ENCODE results near the gene HTATSF1.

Gene HTATSF1

DNA sequence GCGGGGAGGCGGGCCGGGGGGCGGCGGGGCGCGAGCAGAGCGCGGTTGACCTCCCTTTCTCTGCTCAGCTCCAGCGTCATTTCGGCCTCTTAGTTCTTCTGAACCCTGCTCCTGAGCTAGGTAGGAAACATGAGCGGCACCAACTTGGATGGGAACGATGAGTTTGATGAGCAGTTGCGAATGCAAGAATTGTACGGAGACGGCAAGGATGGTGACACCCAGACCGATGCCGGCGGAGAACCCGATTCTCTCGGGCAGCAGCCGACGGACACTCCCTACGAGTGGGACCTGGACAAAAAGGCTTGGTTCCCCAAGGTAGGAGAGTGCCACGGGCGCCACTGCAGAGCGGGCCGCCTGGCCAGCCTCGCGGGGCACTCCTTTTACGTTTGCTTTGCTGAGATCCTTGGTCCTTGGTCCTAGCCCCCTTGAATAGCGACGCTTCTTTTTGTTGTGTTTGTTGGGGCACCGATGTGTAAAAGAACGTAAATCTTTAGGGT is at the start of gene HTATSF1:
Gene HTATSF1 (plus strand): TSS at position 37 of the 497 bp plus-strand sequence. CDS start 93 bp downstream, at position 130.
- no peak for DNase-seq

- DNase-seq: no peak
Observed at GRCh38 chrX:136447968-136448367, 49.4 kb upstream of the HTATSF1 start.

DNA sequence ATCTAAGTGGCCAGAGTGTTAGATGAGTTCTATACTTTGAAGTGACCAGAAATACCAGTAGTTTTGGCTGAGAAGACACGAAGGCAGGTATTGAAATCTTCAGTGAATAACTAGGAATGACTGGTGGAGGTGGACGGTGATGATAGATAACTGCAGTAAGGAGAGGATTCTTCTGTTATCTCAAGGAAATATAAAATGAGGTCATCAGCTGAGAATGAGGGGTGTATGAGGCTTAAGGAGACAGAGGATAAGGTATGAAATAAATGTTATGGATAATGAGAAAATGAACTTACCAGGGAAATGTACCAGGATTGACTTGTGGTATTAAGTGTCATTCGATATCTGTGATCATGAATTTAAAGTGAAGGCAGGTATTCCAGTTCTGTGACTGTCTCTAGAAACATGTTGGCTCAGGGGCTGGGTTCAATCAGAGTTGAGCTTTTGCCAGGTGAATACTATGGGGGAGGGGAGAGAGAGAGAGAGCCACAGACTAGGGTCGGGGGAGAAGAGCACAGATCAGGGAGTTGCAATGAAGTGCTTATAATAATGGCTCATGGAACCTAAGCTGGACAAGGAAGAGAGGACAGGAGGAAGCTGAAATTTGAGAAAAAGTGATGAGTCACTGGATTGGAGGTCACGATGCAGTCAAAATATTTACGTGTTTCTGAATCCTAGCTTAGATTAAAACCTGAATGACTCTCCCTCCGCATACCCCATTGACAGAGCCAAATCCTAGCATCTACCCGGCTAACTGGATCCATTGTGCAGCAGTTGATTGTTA is 47.2 kb upstream of the HTATSF1 start:
- no peak for DNase-seq

DNA sequence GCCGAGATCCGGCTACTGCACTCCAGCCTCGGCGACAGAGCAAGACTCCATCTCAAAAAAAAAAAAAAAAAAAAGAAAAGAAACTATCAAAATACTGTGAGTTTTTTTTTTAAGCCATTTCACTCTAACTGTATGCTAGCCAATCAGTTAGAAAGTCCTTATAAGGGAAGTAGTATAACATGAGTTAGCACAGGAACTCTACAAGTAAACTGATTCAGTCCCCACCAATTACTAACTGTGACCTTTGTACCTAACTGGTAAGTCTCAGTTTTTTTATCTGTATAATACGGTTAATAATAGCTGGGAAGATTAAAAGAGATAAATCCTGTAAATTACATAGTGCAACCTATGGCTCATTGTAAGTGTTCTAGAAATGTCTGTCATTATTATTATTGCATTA is 44.8 kb upstream of the HTATSF1 start:
- no peak for DNase-seq

- no peak for DNase-seq
Observed at GRCh38 chrX:136453114-136453513, 44.3 kb upstream of the HTATSF1 start.

DNA sequence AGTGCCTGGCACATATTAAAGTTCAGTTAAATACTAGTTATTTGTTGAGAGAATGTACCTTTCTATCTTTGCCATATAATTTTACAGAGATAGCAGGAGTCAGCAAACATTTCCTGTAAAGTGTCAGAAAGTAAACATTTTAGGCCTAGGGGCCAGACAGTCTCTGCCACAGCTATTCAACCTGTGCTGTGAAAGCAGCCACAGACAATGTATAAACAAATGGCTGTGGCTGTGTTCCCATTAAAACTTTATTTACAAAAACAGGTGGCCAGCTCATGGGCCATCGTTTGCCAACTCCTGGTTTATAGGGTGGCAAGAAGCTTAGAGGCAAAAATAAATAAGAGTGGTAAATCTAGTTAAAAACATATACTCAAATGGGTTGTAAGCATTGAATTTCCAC is 43.6 kb upstream of the HTATSF1 start:
- DNase-seq: peak; percentile 6

- no peak for DNase-seq
Observed at GRCh38 chrX:136456133-136456532, 41.3 kb upstream of the HTATSF1 start.

- peak; percentile 19 for DNase-seq
Observed at GRCh38 chrX:136457303-136457917, 40.0 kb upstream of the HTATSF1 start.

DNA sequence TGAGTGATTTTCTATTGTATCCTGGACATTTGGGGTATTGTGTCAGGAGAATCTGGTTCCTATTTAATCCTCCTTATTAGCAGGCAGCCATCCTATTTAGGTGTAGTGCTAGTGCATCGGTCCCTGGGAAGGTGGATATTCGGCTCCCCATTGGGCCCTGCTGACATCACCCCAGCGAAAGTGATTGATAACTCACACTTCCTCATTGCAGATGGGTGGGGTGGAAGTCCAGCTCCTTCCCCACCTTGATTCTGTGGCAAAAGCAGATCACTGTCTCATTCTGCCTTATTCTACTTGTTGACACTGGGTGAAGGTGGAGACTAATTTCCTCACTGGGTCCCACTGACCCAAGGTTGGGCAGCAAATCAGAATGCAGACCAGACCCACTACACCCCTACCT is 32.8 kb upstream of the HTATSF1 start:
- DNase-seq: no peak

DNA sequence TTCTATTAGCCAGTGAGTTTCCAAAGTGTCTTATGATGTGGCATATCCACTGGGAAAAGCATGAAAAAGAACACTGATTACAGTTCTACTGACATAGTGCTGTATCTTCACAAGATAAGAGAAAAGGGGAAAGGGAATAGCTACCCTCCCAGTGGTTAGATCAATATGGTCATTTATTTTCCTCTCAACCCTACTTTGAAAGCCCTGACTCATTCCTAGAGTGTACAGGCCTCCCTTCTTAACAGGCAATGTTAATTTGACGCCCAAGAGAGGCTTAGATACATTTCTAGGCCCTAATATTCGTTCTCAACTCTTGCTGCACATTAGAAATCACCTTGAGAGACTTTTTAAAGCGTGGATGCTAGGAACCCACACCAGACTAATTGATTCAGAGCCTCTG is 30.1 kb upstream of the HTATSF1 start:
- no peak for DNase-seq

DNA sequence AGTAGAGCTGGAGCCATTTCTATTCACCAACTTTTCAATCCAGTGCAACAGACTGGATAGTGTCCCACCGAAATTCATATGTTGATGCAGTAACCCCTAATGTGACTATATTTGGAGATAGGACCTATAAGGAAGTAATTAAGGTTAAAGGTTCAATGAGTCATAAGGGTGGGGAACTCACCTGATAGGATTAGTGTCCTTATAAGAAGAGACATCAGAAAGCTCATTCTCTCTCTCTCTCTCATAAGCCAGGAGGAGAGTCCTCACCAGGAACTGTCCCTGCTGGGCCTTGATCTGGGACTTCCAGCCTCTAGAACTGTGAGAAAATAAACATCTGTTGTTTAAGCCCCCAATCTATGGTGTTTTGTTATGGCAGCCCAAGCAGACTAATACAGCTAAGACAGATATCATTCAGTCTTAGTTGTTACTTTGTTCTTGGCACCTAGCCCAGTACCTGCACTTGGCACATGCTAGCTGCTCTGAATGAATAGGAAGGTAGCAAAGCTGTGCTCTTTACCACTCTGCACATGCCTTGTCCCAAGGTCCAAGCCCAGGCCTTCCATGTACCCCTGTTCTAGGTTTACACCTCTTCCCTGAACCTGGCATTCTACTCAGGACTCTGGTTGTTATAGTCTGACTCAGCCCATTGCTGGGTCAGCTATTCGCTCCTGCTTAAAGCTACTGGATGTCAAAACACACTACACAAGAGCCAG is 28.8 kb upstream of the HTATSF1 start:
- DNase-seq: no peak

GRCh38 chrX:136473663-136474062 is 23.7 kb upstream of the HTATSF1 start:
- DNase-seq: no peak

DNA sequence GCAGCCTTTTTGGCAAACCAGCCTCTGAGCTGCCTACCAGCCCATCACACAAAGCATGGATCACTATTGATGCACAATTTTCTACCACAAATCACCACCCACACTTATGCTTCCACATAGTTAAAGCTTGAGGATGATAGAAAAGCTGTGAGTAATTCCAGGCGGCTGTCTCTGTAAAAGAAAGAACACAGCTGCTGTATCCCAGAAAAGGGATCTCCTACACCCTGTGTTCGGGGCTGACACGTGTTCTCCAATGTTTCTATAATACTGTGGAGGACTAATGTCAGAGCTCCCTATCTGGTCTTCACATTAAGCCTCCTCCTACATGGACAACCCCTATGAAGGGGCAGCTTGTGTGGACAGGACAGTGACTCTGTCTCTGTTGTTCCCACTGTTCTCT is 22.2 kb upstream of the HTATSF1 start:
- no peak for DNase-seq

DNA sequence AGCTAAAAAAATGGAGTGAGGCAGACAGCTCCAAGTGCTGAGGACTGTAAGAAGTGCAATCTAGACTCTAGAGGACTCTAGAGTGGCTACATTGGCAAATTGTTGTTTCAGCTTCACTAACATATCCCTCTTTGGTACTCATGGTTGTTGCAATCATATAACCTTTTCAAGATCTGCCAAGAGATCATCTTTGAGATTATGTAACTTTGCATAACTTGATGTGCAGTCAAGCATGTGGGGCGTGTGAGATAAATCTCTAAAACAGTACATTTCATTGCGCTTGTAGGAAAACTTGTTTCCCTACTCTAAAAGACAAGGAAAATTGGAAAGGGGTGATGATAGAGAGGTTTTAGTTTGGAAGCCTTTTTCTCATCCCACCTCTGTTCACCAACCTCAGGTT is 20.9 kb upstream of the HTATSF1 start:
- no peak for DNase-seq

DNA sequence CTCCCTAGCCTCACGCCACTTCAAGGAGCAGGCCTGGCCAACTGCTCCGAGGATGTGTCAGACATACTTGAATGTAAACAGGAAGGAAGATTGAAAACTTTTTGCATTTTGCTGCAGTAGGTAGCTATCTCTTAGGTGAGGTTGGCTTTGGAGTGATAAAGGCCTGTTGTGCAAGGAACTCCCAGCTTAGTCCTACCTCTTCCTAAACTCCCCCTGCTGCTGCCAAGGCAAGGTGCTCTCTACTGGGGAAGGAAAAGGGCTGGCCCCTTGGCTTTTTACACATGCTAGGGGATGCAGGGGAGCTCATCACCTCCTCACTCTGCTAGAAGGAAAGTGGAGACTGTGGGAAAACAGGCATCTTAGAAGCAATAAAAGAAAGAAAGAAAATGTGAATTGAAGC is 20.4 kb upstream of the HTATSF1 start:
- DNase-seq: no peak

- DNase-seq: no peak
Observed at GRCh38 chrX:136480383-136480782, 17.0 kb upstream of the HTATSF1 start.

- no peak for DNase-seq
Observed at GRCh38 chrX:136487647-136488046, 9.7 kb upstream of the HTATSF1 start, which contains the start of gene BRS3. TSS of gene BRS3 (plus strand) at chrX:136487947. CDS start at chrX:136488115, 168 bp downstream.

- no peak for DNase-seq
Observed at GRCh38 chrX:136488706-136489105, 8.7 kb upstream of the HTATSF1 start.

DNA sequence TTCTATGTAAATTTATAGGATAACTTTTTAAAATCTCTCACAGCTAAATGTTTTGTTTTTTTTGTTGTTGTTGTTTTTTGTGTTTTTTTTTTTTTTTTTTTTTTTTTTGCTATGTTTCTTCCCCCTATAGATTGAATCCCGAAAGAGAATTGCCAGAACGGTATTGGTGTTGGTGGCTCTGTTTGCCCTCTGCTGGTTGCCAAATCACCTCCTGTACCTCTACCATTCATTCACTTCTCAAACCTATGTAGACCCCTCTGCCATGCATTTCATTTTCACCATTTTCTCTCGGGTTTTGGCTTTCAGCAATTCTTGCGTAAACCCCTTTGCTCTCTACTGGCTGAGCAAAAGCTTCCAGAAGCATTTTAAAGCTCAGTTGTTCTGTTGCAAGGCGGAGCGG is 5.6 kb upstream of the HTATSF1 start:
- DNase-seq: no peak

DNA sequence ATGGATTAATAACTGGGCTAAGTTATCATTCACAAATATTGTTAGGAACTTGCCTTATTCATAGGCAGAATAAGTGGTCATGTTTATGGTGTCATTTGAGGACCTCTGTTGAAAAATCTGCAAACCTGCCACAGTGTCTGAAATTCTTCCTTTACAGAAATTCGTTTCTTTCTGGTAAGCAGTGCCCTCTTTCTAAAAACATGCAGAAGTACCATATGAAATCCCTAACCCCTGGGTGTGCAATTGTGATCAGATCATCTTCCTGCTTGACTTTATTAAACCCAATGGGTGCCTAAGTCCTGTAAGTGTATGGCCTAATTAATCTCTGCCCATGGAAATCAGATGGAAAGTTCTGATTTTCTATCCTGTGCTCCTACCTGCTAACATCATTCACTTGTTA is 4.4 kb upstream of the HTATSF1 start:
- no peak for DNase-seq

DNA sequence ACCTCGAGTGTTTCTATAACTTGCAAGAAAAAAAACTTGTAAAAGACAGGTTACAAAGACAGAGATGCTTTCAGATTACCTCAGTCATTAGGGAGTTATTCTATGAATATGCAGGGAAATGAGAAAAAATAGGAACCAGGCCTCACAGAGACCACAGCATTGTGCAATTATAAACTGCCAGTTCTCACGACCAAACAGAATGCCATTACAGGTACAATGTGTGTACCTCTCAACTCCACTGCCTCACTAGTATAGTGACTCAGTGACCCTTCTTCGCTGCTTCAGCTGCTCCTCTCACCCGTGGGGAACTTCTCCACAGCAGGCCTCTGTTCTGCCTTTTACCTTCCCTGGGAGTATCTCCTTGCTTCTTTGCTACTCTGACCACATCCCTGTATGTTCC is 2.3 kb upstream of the HTATSF1 start:
- no peak for DNase-seq

DNA sequence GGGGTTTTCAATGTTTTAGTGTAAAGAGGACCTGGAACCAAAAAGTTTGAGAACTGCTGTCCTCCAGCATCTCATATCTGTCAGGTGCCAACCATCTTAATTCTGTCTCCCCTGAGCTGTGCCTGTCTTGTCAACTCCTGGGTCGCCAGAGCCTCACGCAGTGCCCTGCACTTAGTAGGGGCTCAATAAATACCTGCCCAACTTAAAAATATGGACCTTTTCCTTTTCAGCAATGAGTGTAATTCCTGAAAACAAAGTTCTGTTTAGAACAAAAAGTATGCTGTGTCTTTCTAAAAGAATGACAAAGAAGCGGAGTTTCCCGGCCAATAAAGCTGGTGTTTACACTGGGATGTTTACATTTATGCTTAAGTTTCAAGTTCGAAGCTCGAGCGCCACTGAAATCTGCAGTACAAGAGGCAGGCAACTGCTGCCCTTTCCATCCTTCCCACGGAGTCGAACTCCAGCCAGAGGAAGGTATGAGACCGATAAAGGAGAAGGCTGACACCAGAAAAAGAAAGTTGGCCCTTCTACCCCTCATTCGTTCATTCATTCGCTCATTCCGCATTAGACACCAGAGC is 1.1 kb upstream of the HTATSF1 start:
- DNase-seq: peak; percentile 36

Data from NCI-H1092 (cell line).